ENCODE results near the gene F8A1.
"Not testable (repeated sequence)": the region's sequence is repeated elsewhere in the genome, so short reads cannot be mapped to it uniquely, and the experiment has no call there.

Gene F8A1

DNA sequence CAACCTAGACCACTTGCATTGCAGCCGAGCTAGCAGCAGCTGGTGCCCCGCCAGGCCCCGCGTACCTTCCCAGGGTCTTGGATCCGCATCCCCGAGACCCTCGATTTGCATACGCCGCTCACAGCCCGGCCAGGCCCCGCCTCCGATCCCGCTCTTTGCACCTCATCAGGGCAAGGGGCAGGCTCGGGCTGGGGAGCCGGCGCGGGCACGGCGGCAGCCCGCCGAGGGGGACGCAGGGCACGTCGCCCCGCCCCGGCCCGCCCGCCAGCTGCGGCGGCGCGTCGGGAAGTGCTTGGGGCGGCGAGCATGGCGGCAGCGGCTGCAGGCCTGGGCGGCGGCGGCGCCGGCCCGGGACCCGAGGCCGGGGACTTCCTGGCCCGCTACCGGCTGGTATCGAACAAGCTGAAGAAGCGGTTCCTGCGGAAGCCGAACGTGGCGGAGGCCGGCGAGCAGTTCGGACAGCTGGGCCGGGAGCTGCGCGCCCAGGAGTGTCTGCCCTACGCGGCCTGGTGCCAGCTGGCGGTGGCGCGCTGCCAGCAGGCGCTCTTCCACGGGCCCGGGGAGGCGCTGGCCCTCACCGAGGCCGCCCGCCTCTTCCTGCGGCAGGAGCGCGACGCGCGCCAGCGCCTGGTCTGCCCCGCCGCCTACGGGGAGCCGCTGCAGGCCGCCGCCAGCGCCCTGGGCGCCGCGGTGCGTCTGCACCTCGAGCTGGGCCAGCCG lies at the start of gene F8A1:
Gene F8A1, plus strand, starts transcription at position 287 of the 720 bp plus-strand sequence. Its CDS starts 20 bp downstream, at position 307.
- DNase-seq, result not testable (repeated sequence)

DNA sequence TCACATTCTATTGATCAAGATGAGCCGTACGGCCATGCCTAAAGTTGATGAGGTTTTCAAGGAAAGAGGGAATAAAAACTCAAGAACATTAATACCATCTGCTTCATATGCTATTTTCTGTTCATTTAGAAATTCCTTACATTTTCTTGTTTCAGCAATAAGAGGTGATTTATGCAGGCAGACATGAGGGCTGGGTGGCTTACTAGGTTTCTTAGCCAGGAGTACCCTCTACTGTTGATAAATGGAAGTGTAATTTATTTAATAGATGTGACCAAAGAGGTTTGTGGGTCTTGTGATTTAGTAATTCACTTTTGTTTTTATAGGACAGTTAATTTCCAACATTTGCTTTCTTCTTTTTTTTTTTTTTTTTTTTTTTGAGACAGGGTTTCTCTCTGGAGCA lies 45.3 kb upstream of the F8A1 start:
- DNase-seq, result no peak

DNA sequence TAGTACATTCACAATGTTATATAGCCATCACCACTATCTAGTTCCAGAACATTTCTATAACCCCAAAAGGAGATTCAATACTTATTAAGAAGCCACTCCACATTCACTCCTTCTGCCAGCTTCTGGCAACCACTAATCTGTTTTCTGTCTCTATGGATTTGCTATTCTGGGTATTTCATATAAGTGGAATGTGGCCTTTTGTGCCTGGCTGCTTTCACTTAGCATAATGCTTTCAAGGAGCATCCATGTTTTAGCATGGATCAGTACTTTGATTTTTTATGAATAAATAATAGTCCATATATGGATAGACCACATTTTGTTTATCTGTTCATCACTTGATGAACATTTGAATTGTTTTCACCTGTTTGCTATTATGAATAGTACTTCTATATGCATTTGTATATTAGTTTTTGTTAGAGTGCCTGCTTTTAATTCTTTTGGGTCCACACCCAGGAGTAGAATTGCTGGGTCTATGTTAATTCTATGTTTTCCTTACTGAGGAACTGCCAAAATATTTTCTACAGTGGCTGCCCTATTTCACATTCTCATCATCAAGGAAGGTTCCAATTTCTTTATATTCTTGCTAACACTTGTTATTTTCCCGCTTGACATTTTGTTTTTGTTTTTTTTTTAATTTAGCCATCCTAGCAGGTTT lies 35.1 kb upstream of the F8A1 start:
- no peak for DNase-seq

DNA sequence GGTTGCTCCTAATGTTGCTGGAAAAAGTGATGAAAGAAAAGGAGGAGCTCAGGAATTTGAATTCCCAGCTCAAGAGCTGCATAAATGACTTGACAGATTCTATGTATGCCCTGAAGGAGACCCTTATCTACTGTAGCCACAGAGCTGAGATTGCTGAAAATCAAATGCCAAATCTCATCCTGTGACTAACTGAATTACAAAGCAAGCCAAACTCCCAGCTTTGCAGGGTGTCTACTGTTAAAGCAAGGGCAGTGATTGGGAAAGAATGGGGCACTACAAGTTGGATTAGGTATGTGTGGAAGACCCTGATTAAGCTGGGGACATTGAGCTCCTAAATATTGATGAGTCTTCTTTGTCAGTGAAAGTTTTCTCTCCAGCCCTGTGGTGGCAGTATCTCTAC lies 30.9 kb upstream of the F8A1 start:
- no peak for DNase-seq

DNA sequence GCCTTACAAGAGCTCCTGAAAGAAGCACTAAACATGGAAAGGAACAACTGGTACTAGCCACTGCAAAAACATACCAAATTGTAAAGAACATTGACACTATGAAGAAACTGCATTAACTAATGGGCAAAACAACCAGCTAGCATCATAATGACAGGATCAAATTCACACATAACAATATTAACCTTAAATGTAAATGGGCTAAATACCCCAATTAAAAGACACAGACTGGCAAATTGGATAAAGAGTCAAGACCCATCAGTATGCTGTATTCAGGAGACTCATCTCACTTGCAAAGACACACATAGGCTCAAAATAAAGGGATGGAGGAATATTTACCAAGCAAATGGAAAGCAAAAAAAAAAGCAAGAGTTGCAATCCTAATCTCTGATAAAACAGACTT lies 17.6 kb upstream of the F8A1 start:
- DNase-seq, result not testable (repeated sequence)

DNA sequence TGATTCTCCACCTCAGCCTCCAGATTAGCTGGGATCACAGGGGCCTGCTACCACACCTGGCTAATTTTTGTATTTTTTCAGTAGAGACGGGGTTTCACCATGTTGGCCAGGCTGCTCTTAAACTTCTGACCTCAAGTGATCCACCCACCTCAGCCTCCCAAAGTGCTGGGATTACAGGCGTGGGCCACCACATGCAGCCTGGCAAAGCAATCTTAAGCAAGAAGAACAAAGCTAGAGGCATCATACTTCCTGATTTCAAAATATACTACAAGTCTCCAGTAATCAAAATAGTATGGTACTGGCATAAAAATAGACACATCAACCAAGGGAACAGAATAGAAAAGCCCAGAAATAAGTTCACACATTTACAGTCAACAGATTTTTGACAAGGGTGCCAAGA lies 12.8 kb upstream of the F8A1 start:
- DNase-seq, result no peak

DNA sequence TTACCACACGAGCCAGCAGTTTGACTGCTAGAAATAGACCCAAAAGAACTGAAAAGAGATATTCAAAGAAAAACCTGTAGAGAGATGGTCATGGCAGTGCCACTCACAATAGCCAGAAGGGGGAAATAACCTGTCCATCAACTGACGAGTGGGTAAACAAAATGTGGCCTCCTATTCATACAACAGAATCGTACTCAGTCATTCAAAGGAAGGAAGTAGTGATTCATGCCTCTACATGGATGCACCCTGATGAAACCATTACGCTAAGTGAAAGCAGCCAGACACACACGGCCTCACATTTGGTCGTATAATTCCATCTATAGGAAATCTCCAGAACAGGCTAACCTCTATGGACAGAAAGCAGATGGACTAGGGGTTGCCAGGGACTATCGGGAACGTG lies 2.1 kb upstream of the F8A1 start:
- not testable (repeated sequence) for DNase-seq

DNA sequence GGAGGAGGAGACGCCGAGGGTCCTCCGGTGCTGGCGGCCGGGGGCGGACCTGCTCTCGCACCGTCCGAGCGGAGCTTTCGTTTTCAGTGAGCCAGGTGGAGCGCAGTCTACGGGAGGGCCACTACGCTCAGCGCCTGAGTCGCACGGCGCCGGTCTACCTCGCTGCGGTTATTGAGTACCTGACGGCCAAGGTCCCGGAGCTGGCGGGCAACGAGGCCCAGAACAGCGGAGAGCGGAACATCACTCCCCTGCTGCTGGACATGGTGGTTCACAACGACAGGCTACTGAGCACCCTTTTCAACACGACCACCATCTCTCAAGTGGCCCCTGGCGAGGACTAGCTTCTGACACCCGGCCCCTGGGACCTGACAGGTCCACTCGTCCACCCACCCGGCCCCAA lies 1.1 kb upstream of the F8A1 start:
- not testable (repeated sequence) for DNase-seq

DNA sequence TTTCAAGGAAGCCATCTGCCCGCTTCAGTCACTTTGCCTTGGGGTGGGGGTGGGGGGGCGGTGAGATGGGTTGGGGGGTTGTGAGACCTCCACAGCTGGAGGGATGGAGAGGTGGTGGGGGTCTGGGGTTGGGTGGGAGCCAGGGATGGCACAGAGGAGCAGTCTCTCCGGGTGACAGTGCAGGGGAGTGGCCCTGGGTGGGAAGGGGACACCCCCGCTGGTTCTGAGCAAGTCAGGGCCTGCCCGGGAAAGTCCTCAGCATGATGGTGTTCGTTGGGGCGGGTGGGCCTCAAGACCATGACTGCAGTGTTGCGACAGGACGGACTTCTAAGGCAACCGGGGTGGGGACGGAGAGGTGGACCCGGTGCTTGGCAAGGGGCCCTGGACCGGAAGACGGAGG lies 606 bp upstream of the F8A1 start:
- DNase-seq, result not testable (repeated sequence)

DNA sequence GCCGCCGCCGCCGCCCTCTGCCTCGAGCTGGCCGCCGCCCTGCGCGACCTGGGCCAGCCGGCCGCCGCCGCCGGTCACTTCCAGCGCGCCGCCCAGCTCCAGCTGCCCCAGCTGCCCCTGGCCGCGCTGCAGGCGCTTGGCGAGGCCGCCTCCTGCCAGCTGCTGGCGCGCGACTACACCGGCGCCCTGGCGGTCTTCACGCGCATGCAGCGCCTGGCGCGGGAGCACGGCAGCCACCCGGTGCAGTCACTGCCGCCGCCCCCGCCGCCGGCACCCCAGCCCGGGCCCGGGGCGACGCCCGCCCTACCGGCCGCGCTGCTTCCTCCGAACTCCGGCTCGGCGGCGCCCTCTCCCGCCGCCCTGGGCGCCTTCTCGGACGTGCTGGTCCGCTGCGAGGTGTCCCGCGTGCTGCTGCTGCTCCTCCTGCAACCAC lies 650 bp downstream of the F8A1 start:
- DNase-seq, result not testable (repeated sequence)

DNA sequence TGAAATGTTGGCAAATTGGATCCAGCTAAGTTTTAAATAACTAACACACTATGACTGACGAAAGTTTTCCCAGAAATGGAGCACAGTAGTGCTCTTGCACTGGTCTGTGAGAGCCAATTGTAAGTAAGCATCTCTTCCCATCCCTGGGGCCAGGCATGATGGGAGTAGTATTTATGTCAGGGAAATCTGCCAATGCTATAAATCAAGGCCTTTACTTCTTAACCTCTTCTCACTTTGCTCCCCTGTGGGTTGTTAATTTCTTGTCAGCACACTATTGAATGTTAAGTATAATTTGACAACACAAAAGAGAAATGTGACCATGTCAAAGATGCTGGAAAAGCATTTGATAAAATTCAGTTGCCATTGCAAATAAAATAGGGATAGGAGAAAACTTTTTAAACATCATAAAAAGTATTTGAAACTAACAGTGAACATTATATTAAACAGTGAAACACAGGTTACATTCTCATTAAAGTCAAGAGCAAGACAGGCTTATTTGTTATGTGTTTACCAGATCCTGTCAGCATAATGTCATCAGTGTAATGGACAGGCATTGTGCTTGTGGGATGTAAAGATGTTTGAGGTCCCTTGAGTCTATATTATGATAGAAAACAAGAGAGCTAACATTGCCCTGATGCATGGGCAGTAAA lies 5.0 kb downstream of the F8A1 start:
- no peak for DNase-seq

DNA sequence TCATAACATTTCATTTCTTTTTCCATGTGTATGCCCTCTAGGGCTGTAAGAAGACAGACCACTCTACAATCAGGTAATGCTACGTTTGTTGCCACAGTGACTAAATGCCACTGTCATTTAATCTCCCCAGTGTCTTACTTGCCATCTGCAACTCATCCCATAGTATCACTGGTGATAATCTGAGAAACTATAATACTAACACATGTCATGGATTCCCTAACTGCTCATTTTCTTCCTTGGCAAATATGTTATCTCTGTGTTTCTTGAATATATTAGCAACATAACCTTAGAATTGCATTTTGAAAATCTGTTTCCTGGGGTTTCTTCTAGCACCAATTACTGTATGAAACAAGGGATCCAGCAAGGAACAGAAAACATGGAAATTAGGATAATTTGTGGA lies 6.1 kb downstream of the F8A1 start:
- DNase-seq, result no peak

DNA sequence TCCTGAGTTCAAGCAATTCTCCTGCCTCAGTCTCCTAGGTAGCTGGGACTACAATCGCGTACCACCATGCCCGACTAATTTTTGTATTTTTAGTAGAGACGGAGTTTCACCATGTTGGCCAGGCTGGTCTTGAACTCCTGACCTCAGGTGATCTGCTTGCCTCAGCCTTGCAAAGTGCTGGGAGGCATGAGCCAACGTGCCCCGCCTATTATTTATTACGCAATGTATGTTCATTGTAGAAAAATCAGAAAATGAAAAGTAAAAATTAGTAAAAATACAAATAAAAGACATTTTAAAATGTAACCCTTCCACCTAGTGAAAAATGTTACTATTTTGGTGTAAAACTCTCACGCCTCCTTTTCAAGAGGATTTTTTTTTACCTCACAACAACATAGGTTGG lies 14.2 kb downstream of the F8A1 start:
- DNase-seq, result no peak

DNA sequence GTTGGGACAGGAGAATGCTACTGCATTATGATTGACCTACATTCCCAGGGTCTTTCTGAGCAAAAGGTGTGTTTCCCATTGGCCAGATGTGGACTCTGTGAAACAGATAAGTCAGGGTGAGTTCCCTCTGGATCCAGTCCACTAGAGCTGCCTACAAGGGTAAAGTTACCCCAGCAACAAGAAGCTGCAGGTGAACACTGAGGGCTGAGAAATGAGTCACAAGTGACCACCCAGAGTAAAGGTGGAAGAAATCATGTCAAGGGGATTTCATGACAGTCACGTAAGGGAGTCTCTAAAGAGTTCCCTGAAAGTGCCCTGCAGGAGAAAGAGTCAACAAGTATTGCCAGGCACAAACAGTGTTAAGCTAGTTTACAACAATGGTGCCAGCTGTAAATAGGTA lies 16.3 kb downstream of the F8A1 start:
- no peak for DNase-seq

DNA sequence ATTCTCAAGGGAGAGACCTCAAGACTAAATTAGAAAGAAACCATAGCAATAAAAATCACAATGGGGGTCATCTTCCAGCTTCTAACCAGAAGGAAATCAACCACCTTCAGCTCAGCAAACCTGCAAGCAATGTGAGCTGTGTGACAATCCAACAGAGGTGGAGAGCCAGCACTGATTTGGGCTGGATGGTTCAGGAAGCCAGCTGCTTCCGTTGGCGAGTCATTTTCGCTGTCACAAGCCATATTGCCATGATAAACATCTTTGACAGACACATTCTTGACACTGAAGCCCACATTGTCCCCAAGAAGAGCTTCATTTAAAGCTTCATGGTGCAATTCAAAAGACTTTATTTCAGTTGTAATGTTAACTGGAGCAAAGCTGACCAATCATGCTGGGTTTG lies 22.7 kb downstream of the F8A1 start:
- DNase-seq, result no peak

DNA sequence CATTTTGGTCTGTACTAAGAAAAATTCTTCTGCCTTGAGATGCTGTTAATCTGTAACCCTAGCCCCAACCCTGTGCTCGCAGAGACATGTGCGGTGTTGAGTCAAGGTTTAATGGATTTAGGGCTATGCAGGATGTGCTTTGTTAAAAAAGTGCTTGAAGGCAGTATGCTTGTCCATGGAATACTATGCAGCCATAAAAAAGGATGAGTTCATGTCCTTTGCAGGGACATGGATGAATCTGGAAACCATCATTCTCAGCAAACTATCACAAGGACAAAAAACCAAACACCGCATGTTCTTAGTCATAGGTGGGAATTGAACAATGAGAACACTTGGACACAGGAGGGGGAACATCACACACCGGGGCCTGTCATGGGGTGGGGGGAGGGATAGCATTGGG lies 23.9 kb downstream of the F8A1 start:
- not testable (repeated sequence) for DNase-seq

DNA sequence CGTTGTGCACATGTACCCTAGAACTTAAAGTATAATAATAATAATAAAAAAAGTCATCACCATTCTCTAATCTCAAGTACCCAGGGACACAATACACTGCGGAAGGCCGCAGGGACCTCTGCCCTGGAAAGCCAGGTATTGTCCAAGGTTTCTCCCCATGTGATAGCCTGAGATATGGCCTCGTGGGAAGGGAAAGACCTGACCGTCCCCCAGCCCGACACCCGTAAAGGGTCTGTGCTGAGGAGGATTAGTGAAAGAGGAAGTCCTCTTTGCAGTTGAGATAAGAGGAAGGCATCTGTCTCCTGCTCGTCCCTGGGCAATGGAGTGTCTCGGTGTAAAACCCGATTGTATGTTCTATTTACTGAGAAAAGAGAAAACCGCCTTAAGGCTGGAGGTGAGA lies 24.4 kb downstream of the F8A1 start:
- DNase-seq, result not testable (repeated sequence)

DNA sequence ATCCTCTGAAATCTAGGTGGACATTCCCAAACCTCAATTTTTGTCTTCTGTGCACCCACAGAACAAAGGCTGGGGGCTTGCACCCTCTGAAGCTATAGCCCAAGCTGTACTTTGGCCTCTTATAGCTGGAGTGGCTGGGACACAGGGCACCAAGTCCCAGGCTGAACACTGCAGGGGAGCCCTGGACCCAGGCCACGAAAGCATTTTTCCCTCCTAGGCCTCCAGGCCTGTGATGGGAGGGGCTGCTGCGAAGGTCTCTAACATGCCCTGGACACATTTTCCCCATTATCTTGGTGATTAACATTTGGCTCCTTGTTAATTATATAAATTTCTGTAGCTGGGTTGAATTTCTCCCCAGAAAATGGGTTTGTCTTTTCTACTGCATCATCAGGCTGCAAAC lies 27.9 kb downstream of the F8A1 start:
- DNase-seq, result no peak

DNA sequence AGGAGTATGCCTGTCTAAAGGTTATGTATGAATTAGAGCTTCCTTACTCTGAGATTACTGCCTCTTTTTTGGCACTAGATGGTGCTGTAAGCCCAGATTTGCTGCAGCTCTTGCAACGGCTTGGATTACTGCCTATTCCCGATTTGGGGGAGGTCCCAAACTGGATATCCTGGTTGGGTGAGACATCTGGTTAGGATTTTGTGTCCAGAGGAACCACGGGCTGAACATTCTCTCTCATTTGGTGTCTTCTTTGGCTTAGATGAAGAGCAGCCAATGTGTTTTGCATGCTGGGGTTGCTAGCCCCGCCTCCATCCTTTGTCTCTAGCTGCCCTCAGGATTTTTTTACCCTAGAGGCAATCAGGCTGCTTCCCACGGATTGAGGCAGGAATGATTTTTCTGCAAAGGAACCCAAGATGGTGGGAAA lies 31.9 kb downstream of the F8A1 start:
- DNase-seq, result no peak

DNA sequence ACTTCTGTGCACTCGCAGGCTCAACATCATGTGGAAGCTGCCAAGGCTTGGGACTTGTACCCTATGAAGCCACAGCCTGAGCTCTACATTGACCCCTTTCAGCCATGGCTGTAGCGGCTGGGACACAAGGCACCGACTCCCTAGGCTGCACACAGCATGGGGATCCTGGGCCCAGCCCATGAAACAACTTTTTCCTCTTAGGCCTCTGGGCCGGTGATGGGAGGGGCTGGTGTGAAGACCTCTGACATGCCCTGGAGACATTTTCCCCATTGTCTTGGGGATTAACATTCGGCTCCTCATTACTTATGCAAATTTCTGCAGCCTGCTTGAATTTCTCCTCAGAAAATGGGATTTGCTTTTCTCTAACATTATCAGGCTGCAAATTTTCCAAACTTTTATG lies 38.6 kb downstream of the F8A1 start:
- DNase-seq, result not testable (repeated sequence)

All from SIG-M5 (cell line).